HEK293T (cell line): Measurements from ENCODE around the gene GRIK4.

Experiments used
- BHLHE40 ChIP-seq: fragments of 450-650 bp; IDR thresholded peaks from 2 replicates; pipeline ENCODE4 v1.6.1; 2016; ENCODE audit warnings: mild to moderate bottlenecking, moderate library complexity, borderline replicate concordance
- ELF4 ChIP-seq: fragments of 450-650 bp; IDR thresholded peaks from 2 replicates; pipeline ENCODE4 v1.6.1; 2017; ENCODE audit warnings: antibody characterized with exemption
- FOXA1 ChIP-seq: fragments of 450-650 bp; IDR thresholded peaks from 2 replicates; pipeline ENCODE4 v1.6.1; 2016; ENCODE audit warnings: mild to moderate bottlenecking
- FOXK2 ChIP-seq: fragments of 450-650 bp; IDR thresholded peaks from 2 replicates; pipeline ENCODE4 v1.6.1; 2016; ENCODE audit warnings: mild to moderate bottlenecking
- FOXM1 ChIP-seq: fragments of 450-650 bp; IDR thresholded peaks from 2 replicates; pipeline ENCODE4 v1.6.1; 2017; ENCODE audit warnings: mild to moderate bottlenecking, borderline replicate concordance
- HDGF ChIP-seq: fragments of 450-650 bp; IDR thresholded peaks from 2 replicates; pipeline ENCODE4 v1.6.1; 2017; ENCODE audit warnings: antibody characterized with exemption, borderline replicate concordance
- NFRKB ChIP-seq: fragments of 450-650 bp; IDR thresholded peaks from 2 replicates; pipeline ENCODE4 v1.6.1; 2016; ENCODE audit warnings: mild to moderate bottlenecking, moderate library complexity
- SUZ12 ChIP-seq: fragments of 450-650 bp; IDR thresholded peaks from 2 replicates; pipeline ENCODE4 v1.6.1; 2016; ENCODE audit warnings: mild to moderate bottlenecking
- TF ChIP-seq, protein P1 (sequence below): fragments of 450-650 bp; IDR thresholded peaks from 2 replicates; pipeline ENCODE4 v1.6.1; 2016

DNA sequence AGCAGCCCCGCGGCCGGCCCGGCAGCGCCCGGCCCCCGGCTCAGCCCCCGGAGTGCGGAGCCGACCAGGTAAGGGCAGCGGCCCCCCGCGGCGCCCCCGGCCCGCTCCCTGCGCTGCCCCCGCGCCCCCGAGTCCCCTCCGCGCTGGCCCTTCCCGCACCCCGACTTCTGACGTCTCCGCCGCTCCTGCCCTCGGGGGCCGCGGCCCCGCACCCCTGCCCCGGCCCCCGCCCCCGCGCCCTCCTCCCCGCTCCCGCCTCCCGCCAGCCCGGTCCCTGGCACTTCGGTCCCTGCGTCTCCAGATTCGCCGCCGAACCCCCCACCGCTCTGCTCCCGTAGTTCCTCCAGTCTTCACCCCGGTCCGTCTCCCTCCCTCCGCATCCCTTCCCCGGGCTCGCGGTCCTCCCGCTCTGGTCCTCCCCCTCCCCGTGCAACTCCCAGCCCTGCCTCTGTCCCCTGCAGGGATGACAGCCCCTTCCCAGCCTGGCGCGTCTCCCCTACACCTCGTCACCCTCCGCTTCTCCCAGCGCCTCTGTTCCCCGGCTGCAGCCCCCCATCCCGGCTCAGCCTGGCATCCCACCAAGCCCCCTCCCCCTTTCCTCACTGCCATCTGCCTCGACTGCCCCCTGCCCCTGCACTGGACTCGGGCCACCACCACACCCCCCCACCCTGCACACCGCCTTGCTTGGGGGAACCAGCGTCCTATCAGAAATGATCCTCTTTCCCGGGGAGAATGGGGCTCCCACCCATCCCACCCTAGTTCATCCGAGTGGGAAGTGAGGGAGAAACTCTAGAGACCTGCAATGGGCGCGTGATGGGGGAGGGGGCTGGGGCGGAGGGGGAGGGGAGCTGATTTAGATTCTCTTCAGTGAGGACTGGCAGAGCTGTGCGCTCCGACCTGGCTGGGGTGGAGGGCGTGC is 531 bp downstream of the GRIK4 start:
- TF ChIP-seq HDGF (no peak), SUZ12 (no peak), FOXA1 (no peak), FOXK2 (no peak), BHLHE40 (no peak), NFRKB (no peak), ELF4 (no peak), FOXM1 (no peak)
- TF ChIP-seq, protein P1, sequence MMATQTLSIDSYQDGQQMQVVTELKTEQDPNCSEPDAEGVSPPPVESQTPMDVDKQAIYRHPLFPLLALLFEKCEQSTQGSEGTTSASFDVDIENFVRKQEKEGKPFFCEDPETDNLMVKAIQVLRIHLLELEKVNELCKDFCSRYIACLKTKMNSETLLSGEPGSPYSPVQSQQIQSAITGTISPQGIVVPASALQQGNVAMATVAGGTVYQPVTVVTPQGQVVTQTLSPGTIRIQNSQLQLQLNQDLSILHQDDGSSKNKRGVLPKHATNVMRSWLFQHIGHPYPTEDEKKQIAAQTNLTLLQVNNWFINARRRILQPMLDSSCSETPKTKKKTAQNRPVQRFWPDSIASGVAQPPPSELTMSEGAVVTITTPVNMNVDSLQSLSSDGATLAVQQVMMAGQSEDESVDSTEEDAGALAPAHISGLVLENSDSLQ: no peak
